EL (cell line): ENCODE results near the gene NANOS3.
"Not testable (repeated sequence)": the region's sequence is repeated elsewhere in the genome, so short reads cannot be mapped to it uniquely, and the experiment has no call there.

Experiments
- DNase-seq: peaks from one replicate; pipeline ENCODE4 v3.0.0-alpha.2; 2016

Gene NANOS3

GRCh38 chr19:13922118-13922517 lies 45.2 kb downstream of the NANOS3 start:
- not testable (repeated sequence) for DNase-seq

GRCh38 chr19:13923194-13923987 lies 46.5 kb downstream of the NANOS3 start:
- DNase-seq: no peak

GRCh38 chr19:13926010-13926409 lies 49.1 kb downstream of the NANOS3 start:
- DNase-seq: no peak

- no peak for DNase-seq
These were observed 49.8 kb downstream of the NANOS3 start for GRCh38 chr19:13926715-13927114.

GRCh38 chr19:13929340-13929739 lies 52.4 kb downstream of the NANOS3 start:
- DNase-seq: no peak

- no peak for DNase-seq
These were observed 53.0 kb downstream of the NANOS3 start for GRCh38 chr19:13929956-13930355.
